Measurements from ENCODE around the gene CDH13. TPM values are rescaled to one million over a fixed set of nuclear protein-coding genes. Genes with fewer than 3 reads are reported as not detected.

The CDH13 gene
- total and polyA plus RNA-seq, 2 of the 8 experiments (the other 6 are each of a cell fraction or from before 2014, with no cell fraction given): 2.3 to 2.4 TPM

DNA sequence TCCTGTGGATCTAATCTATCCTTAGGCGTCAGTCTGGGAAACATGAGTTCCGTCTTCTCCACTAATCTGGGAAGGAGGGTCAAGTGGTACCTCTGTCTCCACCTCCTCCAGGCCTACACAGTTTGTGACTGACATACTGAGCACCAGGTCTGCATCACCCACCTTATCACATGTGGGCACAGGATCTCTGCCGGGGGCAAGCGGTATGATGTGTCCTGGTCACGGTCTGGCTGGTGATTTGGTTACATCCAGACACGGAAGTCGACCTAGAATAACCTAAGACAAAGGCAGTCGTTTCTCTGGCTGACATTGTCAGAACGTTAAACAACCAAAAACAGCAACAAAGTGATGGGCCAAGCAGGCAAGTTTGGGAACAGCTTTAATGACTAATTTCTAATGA, 1098.5 kb downstream of the CDH13 start:
- FAIRE-seq (no peak), DNase-seq (ENCODE audit: low read depth in 1 of 2, low spot score in 2 of 2) (no peak)
- H2BK15ac ChIP-seq (ENCODE audit: low read length): no peak overlapping the region
- no peaks in the 10 kb centered on the region for H3K36me3 ChIP-seq (ENCODE audit: control insufficient read depth in 2 of 4, insufficient read depth in 4 of 4, low read length in 3 of 4)
- no peak overlapping the region for H2BK20ac ChIP-seq (ENCODE audit: low read length)
- CTCF ChIA-PET (ENCODE audit: partially characterized antibody): interaction anchor here (1.4 kb wide), 1 partner anchor 11 kb away, joined by 3 read pairs; no protein-coding TSS in a partner anchor
- H3K4me2 ChIP-seq (ENCODE audit: insufficient read depth in 1 of 2, low read depth in 2 of 2, low read length in 2 of 2): no peak overlapping the region
- 95% methylated on average over 9 of the region's 9 CpGs; no CpG with 5 or more reads in 1 of the 2 experiments for WGBS, 2 experiments (ENCODE audit: extremely low coverage in 1 of 2, insufficient coverage in 1 of 2, insufficient read length in 1 of 2, insufficient replicate concordance in 2 of 2, low coverage in 1 of 2, low lambda C conversion rate in 2 of 2, missing lambda C conversion rate in 1 of 2)
- POLR2A ChIA-PET (ENCODE audit: partially characterized antibody): no interaction called here
- H3K27ac ChIP-seq (ENCODE audit: low read depth, low read length): no peak overlapping the region
- H4K8ac ChIP-seq (ENCODE audit: extremely low read depth, insufficient read depth, low read length): no peak overlapping the region
- no peak overlapping the region for H2BK5ac ChIP-seq (ENCODE audit: low read depth, low read length)
- H3K4me1 ChIP-seq (replicated peaks in 1 of 4; ENCODE audit: control insufficient read depth in 3 of 4, insufficient read depth in 4 of 4, low read length in 3 of 4): peaks cover 0 to 2% (median 0%) of the 10 kb centered on the region in 4 experiments; a peak in 1 of 7 replicates
- H4K20me1 ChIP-seq (replicated peaks in 1 of 2; ENCODE audit: control insufficient read depth in 1 of 2, insufficient read depth in 2 of 2, low read length in 2 of 2): no peaks in the 10 kb centered on the region
- no peaks in the 10 kb centered on the region for H3K79me1 ChIP-seq (ENCODE audit: low read depth, low read length)
- H3K56ac ChIP-seq (replicated peaks; ENCODE audit: insufficient read length, low read depth, low read length): no peak overlapping the region
- H3K23me2 ChIP-seq (ENCODE audit: low read depth, low read length): peaks cover 2% of the 10 kb centered on the region; the same call in 1 of the 2 replicates
- H3K14ac ChIP-seq (ENCODE audit: insufficient read length): no peak overlapping the region
- H3K79me2 ChIP-seq (ENCODE audit: control insufficient read depth in 1 of 2, insufficient read depth in 2 of 2, low read length in 2 of 2): no peaks in the 10 kb centered on the region
- no peak overlapping the region for H2BK120ac ChIP-seq (replicated peaks; ENCODE audit: low read depth, low read length)
- no peak overlapping the region for H2AFZ ChIP-seq (ENCODE audit: low read length)
- H2BK12ac ChIP-seq (ENCODE audit: low read depth, low read length): 0 out of 2 replicates have a peak overlapping the region, but pooled peaks have one; percentile 28
- no peak overlapping the region for H3K18ac ChIP-seq (ENCODE audit: extremely low read depth, low read length)
- no peak overlapping the region for H3K9ac ChIP-seq (replicated peaks in 1 of 4; ENCODE audit: extremely low read depth in 1 of 4, low read depth in 3 of 4, low read length in 3 of 4)
- no peak overlapping the region for H3K4me3 ChIP-seq (ENCODE audit: extremely low read depth in 1 of 4, insufficient read depth in 2 of 4, low read depth in 3 of 4, low read length in 4 of 4)
- H3K9me3 ChIP-seq (ENCODE audit: insufficient read depth in 2 of 2, low read depth in 1 of 2, low read length in 1 of 2): no peaks in the 10 kb centered on the region
- no peak overlapping the region for H3K4ac ChIP-seq (replicated peaks; ENCODE audit: insufficient read length, low read depth, low read length)
- no peak overlapping the region for H4K5ac ChIP-seq (ENCODE audit: insufficient read length, low read depth, low read length)
- no peaks in the 10 kb centered on the region for H3K27me3 ChIP-seq (replicated peaks in 1 of 4; ENCODE audit: control insufficient read depth in 3 of 4, extremely low read depth in 1 of 4, insufficient read depth in 3 of 4, low read length in 3 of 4)
- no peak overlapping the region for H3K23ac ChIP-seq (ENCODE audit: insufficient read length)
- no peak for TF ChIP-seq RNF2 (IDR thresholded peaks at IDR 0.05; ENCODE audit: borderline replicate concordance, low read depth, low read length, missing control alignments, poor library complexity, severe bottlenecking)
- H4K91ac ChIP-seq (replicated peaks; ENCODE audit: insufficient read length, low read length): no peak overlapping the region
- no peak overlapping the region for H2AK5ac ChIP-seq (ENCODE audit: low read depth, low read length)
